ENCODE results near the gene C1orf21. TPM values are rescaled to one million over a fixed set of nuclear protein-coding genes. Genes with fewer than 3 reads are reported as not detected.

C1orf21 gene
- total and polyA plus RNA-seq, 2 donors (not counting 3 experiments of a cell fraction or from before 2014, with no cell fraction given): 0.79 to 8.5 TPM

- BruUV-seq (replicated peaks): no TSS peak
- Histone ChIP-seq H3K36me3 (ENCODE audit: control insufficient read depth in 2 of 2, extremely low read depth in 1 of 2, insufficient read depth in 2 of 2, low read length in 2 of 2) (no peaks in the 10 kb centered on the region), H3K79me2 (ENCODE audit: control insufficient read depth, insufficient read depth, low read length) (no peaks in the 10 kb centered on the region), H3K9me3 (replicated peaks; ENCODE audit: control insufficient read depth, insufficient read depth, low read length) (no peaks in the 10 kb centered on the region), H2AFZ (ENCODE audit: low read depth, low read length) (no peak overlapping the region), H4K20me1 (replicated peaks; ENCODE audit: control insufficient read depth, extremely low read depth, insufficient read depth, low read length) (no peaks in the 10 kb centered on the region), H3K27ac (ENCODE audit: insufficient read depth, low read depth, low read length) (no peak overlapping the region), H3K4me1 (ENCODE audit: control insufficient read depth, extremely low read depth, insufficient read depth, low read length) (peaks cover 6% of the 10 kb centered on the region), H3K27me3 (ENCODE audit: control insufficient read depth in 2 of 2, insufficient read depth in 2 of 2, low read length in 2 of 2) (no peaks in the 10 kb centered on the region), H3K9me1 (replicated peaks; ENCODE audit: control insufficient read depth, extremely low read depth, insufficient read depth, low read length) (no peaks in the 10 kb centered on the region), H3K4me3 (replicated peaks in 1 of 3; ENCODE audit: insufficient read depth in 1 of 3, low read depth in 1 of 3, low read length in 3 of 3) (no peak overlapping the region), H3K9ac (replicated peaks; ENCODE audit: extremely low read depth, insufficient read depth, low read length) (no peak overlapping the region), H3K4me2 (ENCODE audit: insufficient read depth, low read length) (no peak overlapping the region)
- CTCF ChIA-PET: interaction anchor here (0.6 kb wide), 1 partner anchor 98 kb away, joined by 3 read pairs; no protein-coding TSS in a partner anchor
- DNase-seq (ENCODE audit: low read depth, low spot score) (no peak), FAIRE-seq (no peak)
- no peak for TF ChIP-seq POLR2A (IDR thresholded peaks at IDR 0.05; ENCODE audit: low read depth, low read length)
- TF ChIP-seq MAX (IDR thresholded peaks at IDR 0.05; ENCODE audit: insufficient read depth, insufficient read length): no peak
- no peak for TF ChIP-seq POLR2AphosphoS5 (IDR thresholded peaks at IDR 0.05; ENCODE audit: insufficient read depth, low read depth, low read length)
- no peak for TF ChIP-seq MYC (IDR thresholded peaks at IDR 0.05; ENCODE audit: low read depth, low read length)
- TF ChIP-seq GATA2 (IDR thresholded peaks at IDR 0.05; ENCODE audit: insufficient read depth, insufficient read length, low read depth, low read length): no peak
- no peak for TF ChIP-seq JUN (IDR thresholded peaks at IDR 0.05; ENCODE audit: borderline replicate concordance, insufficient read depth, insufficient read length, low read depth)
- TF ChIP-seq EZH2 (IDR thresholded peaks at IDR 0.05; ENCODE audit: borderline replicate concordance, low read depth, low read length, severe bottlenecking): no peak
- TF ChIP-seq FOS (IDR thresholded peaks at IDR 0.05; ENCODE audit: borderline replicate concordance, insufficient read depth, low read length): no peak
- no peak for TF ChIP-seq CTCF (IDR thresholded peaks at IDR 0.05; ENCODE audit: extremely low read depth in 1 of 2, insufficient read depth in 1 of 2, low read depth in 1 of 2, low read length in 2 of 2)
- intact Hi-C loops (cut with micrococcal nuclease) (no loop called here), dilution Hi-C loops (cut with MboI; ENCODE audit: extremely low pct_ligation_motif_present, low sequenced_read_pairs) (no loop called here)
- POLR2A ChIA-PET: no interaction called here
These were observed 100.1 kb downstream of the C1orf21 start for GRCh38 chr1:184486761-184487445.
